H9 (cell line): ENCODE results near the gene NSUN7. TPM values are rescaled to one million over a fixed set of nuclear protein-coding genes. Genes with fewer than 3 reads are reported as not detected.

ENCODE experiments used
- DNase-seq: peaks from one replicate; pipeline ENCODE4 v3.0.0-alpha.2; 2017
- H2AFZ ChIP-seq: one replicate; pipeline ENCODE4 v1.6.1; 2013; ENCODE audit warnings: mild to moderate bottlenecking, low read length, control low read depth, moderate library complexity
- H2AK5ac ChIP-seq: 2 replicates; pipeline ENCODE4 v1.6.1; 2013; ENCODE audit warnings: low read length, control low read depth, mixed read lengths; ENCODE audit not compliant: insufficient read length
- H2BK120ac ChIP-seq: one replicate; pipeline ENCODE4 v1.6.1; 2013; ENCODE audit warnings: low read depth, mild to moderate bottlenecking, low read length, control low read depth, inconsistent platforms; ENCODE audit not compliant: poor library complexity, severe bottlenecking
- H2BK12ac ChIP-seq: 2 replicates; pipeline ENCODE4 v1.6.1; 2013; ENCODE audit warnings: low read length, control low read depth, mixed read lengths, low read depth; ENCODE audit not compliant: insufficient read length
- H2BK15ac ChIP-seq: 2 replicates; pipeline ENCODE4 v1.6.1; 2013; ENCODE audit warnings: low read depth, low read length, control low read depth
- H2BK20ac ChIP-seq: one replicate; pipeline ENCODE4 v1.6.1; 2013; ENCODE audit warnings: low read depth, mild to moderate bottlenecking, low read length, control low read depth, inconsistent platforms; ENCODE audit not compliant: poor library complexity, severe bottlenecking
- H2BK5ac ChIP-seq: 2 replicates; pipeline ENCODE4 v1.6.1; 2013; ENCODE audit warnings: low read length, control low read depth, mixed read lengths; ENCODE audit not compliant: insufficient read length
- H3K14ac ChIP-seq: 2 replicates; pipeline ENCODE4 v1.6.1; 2013; ENCODE audit warnings: low read length, control low read depth; ENCODE audit not compliant: insufficient read depth
- H3K18ac ChIP-seq: 2 replicates; pipeline ENCODE4 v1.6.1; 2013; ENCODE audit warnings: low read depth, mild to moderate bottlenecking, mixed read lengths, low read length, control low read depth; ENCODE audit not compliant: insufficient read length
- H3K23ac ChIP-seq: 2 replicates; pipeline ENCODE4 v1.6.1; 2013; ENCODE audit warnings: low read length, control low read depth, mixed read lengths, low read depth; ENCODE audit not compliant: insufficient read length
- H3K23me2 ChIP-seq: 2 replicates; pipeline ENCODE4 v1.6.1; 2013; ENCODE audit warnings: low read depth, mild to moderate bottlenecking, mixed read lengths, low read length, control low read depth; ENCODE audit not compliant: insufficient read length, poor library complexity, severe bottlenecking
- H3K27ac ChIP-seq: 2 replicates; pipeline ENCODE4 v1.5.1; 2013; ENCODE audit warnings: low read length, control low read depth, mixed read lengths, low read depth; ENCODE audit not compliant: insufficient read length
- H3K27me3 ChIP-seq: 2 replicates; pipeline ENCODE4 v1.6.1; 2013; ENCODE audit warnings: low read length, control low read depth, inconsistent platforms; ENCODE audit not compliant: insufficient read depth
- H3K4ac ChIP-seq: 2 replicates; pipeline ENCODE4 v1.6.1; 2013; ENCODE audit warnings: low read depth, mild to moderate bottlenecking, control low read depth, inconsistent platforms, low read length, moderate library complexity
- H3K4me1 ChIP-seq: 2 replicates; pipeline ENCODE4 v1.6.1; 2013; ENCODE audit warnings: low read length, control low read depth, inconsistent platforms; ENCODE audit not compliant: insufficient read depth
- H3K4me2 ChIP-seq: 2 replicates; pipeline ENCODE4 v1.6.1; 2013; ENCODE audit warnings: low read length, control low read depth, mixed read lengths; ENCODE audit not compliant: insufficient read length, insufficient read depth
- H3K56ac ChIP-seq: 2 replicates; pipeline ENCODE4 v1.6.1; 2013; ENCODE audit warnings: low read depth, mild to moderate bottlenecking, mixed read lengths, low read length, control low read depth; ENCODE audit not compliant: insufficient read length
- H3K79me1 ChIP-seq: 2 replicates; pipeline ENCODE4 v1.6.1; 2013; ENCODE audit warnings: low read depth, mild to moderate bottlenecking, moderate library complexity, low read length, control low read depth, inconsistent platforms; ENCODE audit not compliant: insufficient read depth, poor library complexity, severe bottlenecking
- H3K79me2 ChIP-seq: 2 replicates; pipeline ENCODE4 v1.6.1; 2013; ENCODE audit warnings: low read length, control low read depth, inconsistent platforms; ENCODE audit not compliant: insufficient read depth
- H3K9ac ChIP-seq: 2 replicates; pipeline ENCODE4 v1.6.1; 2013; ENCODE audit warnings: low read length, control low read depth, mixed read lengths; ENCODE audit not compliant: insufficient read length; ENCODE audit errors: extremely low read depth
- H3K9me3 ChIP-seq: one replicate; pipeline ENCODE4 v1.6.1; 2013; ENCODE audit warnings: low read depth, low read length, inconsistent platforms; ENCODE audit not compliant: control insufficient read depth
- H3T11ph ChIP-seq: one replicate; pipeline ENCODE4 v1.6.1; 2013; ENCODE audit warnings: mild to moderate bottlenecking, low read length, control low read depth, inconsistent platforms
- H4K20me1 ChIP-seq: one replicate; pipeline ENCODE4 v1.6.1; 2013; ENCODE audit not compliant: control insufficient read depth, insufficient read length, insufficient read depth
- H4K5ac ChIP-seq: 2 replicates; pipeline ENCODE4 v1.6.1; 2013; ENCODE audit warnings: low read depth, mild to moderate bottlenecking, mixed read lengths, low read length, control low read depth; ENCODE audit not compliant: insufficient read length
- H4K8ac ChIP-seq: replicated peaks from 2 replicates; pipeline ENCODE4 v1.6.1; 2013; ENCODE audit warnings: low read length, control low read depth, mixed read lengths, low read depth; ENCODE audit not compliant: insufficient read length
- H4K91ac ChIP-seq: 2 replicates; pipeline ENCODE4 v1.6.1; 2013; ENCODE audit warnings: low read depth, mild to moderate bottlenecking, moderate library complexity, mixed read lengths, low read length, control low read depth; ENCODE audit not compliant: insufficient read length
- H3K27ac Mint-ChIP-seq, 3 experiments: 2 replicates in 2 of 3; 3 replicates in 1 of 3; pipeline ENCODE4 v1.8.0; 2020 to 2021; ENCODE audit warnings: mixed read lengths in 3 of 3, mild to moderate bottlenecking in 1 of 3, moderate library complexity in 1 of 3
- H3K27me3 Mint-ChIP-seq: 2 replicates; pipeline ENCODE4 v1.8.0; 2021; ENCODE audit warnings: low read depth, mild to moderate bottlenecking, moderate library complexity, mixed read lengths
- H3K36me3 Mint-ChIP-seq, 3 experiments: 2 replicates in 2 of 3; 3 replicates in 1 of 3; pipeline ENCODE4 v1.8.0; 2020 to 2021; ENCODE audit warnings: low read depth in 3 of 3, mixed read lengths in 3 of 3; ENCODE audit not compliant: insufficient read depth in 1 of 3
- H3K4me1 Mint-ChIP-seq, 2 experiments: 2 replicates each; pipeline ENCODE4 v1.8.0; 2020; ENCODE audit warnings: mixed read lengths in 2 of 2
- H3K4me3 Mint-ChIP-seq, 2 experiments: 2 replicates in 1 of 2; 3 replicates in 1 of 2; pipeline ENCODE4 v1.8.0; 2020 to 2021; ENCODE audit warnings: mild to moderate bottlenecking in 2 of 2, mixed read lengths in 2 of 2, moderate library complexity in 1 of 2
- H3K9me3 Mint-ChIP-seq, 2 experiments: 2 replicates in 1 of 2; 3 replicates in 1 of 2; pipeline ENCODE4 v1.8.0; 2020; ENCODE audit warnings: mild to moderate bottlenecking in 2 of 2, mixed read lengths in 2 of 2, moderate library complexity in 1 of 2
- CTCF ChIP-seq: fragments of 200-600 bp; sonication (generic); conservative IDR thresholded peaks from 3 replicates; pipeline ENCODE4 v1.8.0; 2021; ENCODE audit warnings: antibody characterized with exemption, mild to moderate bottlenecking
- WGBS: extraction: QIAGEN DNeasy Blood & Tissue Kit; methylation state at CpG from one replicate; pipeline ENCODE4 v1.1.7; 2013; ENCODE audit warnings: missing lambda C conversion rate, low lambda C conversion rate, mixed read lengths; ENCODE audit not compliant: insufficient read length; ENCODE audit errors: extremely low coverage; 5-methylcytosine and 5-hydroxymethylcytosine counted together
- total RNA-seq: library from RNA; stranded (reverse); gene quantifications from 2 replicates; pipeline ENCODE4 v1.2.1, GENCODE V29; 2021

NSUN7 gene
- total RNA-seq, 1 experiment from 2014 or later = 15.9 TPM

GRCh38 chr4:40829586-40829985 is 79.8 kb downstream of the NSUN7 start:
- no peak overlapping the region for H3K23ac ChIP-seq
- Mint-ChIP-seq H3K36me3 (peaks cover 25 to 69% (median 66%) of the 10 kb centered on the region in 3 experiments; a peak in 6 of 7 replicates), H3K4me3 (no peak overlapping the region), H3K27me3 (no peaks in the 10 kb centered on the region), H3K27ac (peak overlapping the region in 1 of 3 experiments; percentile 45; a peak in 1 of 7 replicates), H3K9me3 (no peaks in the 10 kb centered on the region), H3K4me1 (no peaks in the 10 kb centered on the region)
- H3K14ac ChIP-seq = no peak overlapping the region
- H2BK15ac ChIP-seq = no peak overlapping the region
- no peak overlapping the region for H3K9ac ChIP-seq
- H3K4ac ChIP-seq = no peak overlapping the region
- H2AFZ ChIP-seq = no peak overlapping the region
- no peak overlapping the region for H2BK120ac ChIP-seq
- TF ChIP-seq CTCF = no peak
- no peak overlapping the region for H4K5ac ChIP-seq
- no peaks in the 10 kb centered on the region for H3K27me3 ChIP-seq
- H4K20me1 ChIP-seq = no peaks in the 10 kb centered on the region
- no peak overlapping the region for H2AK5ac ChIP-seq
- H3K4me1 ChIP-seq = no peaks in the 10 kb centered on the region
- no peak overlapping the region for H2BK5ac ChIP-seq
- no peaks in the 10 kb centered on the region; the same call in 1 of the 2 replicates for H3K79me2 ChIP-seq
- no peaks in the 10 kb centered on the region for H3K9me3 ChIP-seq
- no peak overlapping the region for H3K4me2 ChIP-seq
- no peak overlapping the region for H3K56ac ChIP-seq
- no peak overlapping the region for H2BK20ac ChIP-seq
- no peak overlapping the region for H4K8ac ChIP-seq
- H3K18ac ChIP-seq = no peak overlapping the region
- no peaks in the 10 kb centered on the region for H3K79me1 ChIP-seq
- H3K23me2 ChIP-seq = no peaks in the 10 kb centered on the region
- H2BK12ac ChIP-seq = no peak overlapping the region
- no peak for DNase-seq
- no peak overlapping the region for H3T11ph ChIP-seq
- H4K91ac ChIP-seq = no peak overlapping the region
- H3K27ac ChIP-seq = no peak overlapping the region
- no CpG with 5 or more reads among the region's 4 CpGs for WGBS
